GM19025 (cell line): ENCODE measurements around the gene EEF2.
A peak's percentile ranks its signal among the peaks of the same experiment; 100 is the strongest.
"Not testable (repeated sequence)": the region's sequence is repeated elsewhere in the genome, so short reads cannot be mapped to it uniquely, and the experiment has no call there.

Experiments
- ATAC-seq: cut with Tn5 transposase; IDR thresholded peaks from one replicate; pipeline ENCODE4 v1.9.1; 2021; ENCODE audit warnings: mild to moderate bottlenecking, low read depth, moderate library complexity; ENCODE audit not compliant: unreplicated experiment

Gene EEF2

GRCh38 chr19:3970808-3971598 is 14.3 kb downstream of the EEF2 start, which contains the start of gene DAPK3:
DAPK3 (minus strand) TSS chr19:3971099; CDS start chr19:3969735, 1,364 bp downstream.
- ATAC-seq: peak; percentile 95

- no peak for ATAC-seq
Observed at GRCh38 chr19:3970313-3970807, 14.9 kb downstream of the EEF2 start.

GRCh38 chr19:3969435-3970312 is 15.6 kb downstream of the EEF2 start:
- ATAC-seq: no peak

- no peak for ATAC-seq
Observed at GRCh38 chr19:3968556-3969434, 16.5 kb downstream of the EEF2 start.

- ATAC-seq: not testable (repeated sequence)
Observed at GRCh38 chr19:3967983-3968382, 17.3 kb downstream of the EEF2 start.

GRCh38 chr19:3966051-3967017 is 18.9 kb downstream of the EEF2 start:
- no peak for ATAC-seq

GRCh38 chr19:3964256-3965194 is 20.7 kb downstream of the EEF2 start:
- no peak for ATAC-seq

GRCh38 chr19:3963458-3964255 is 21.6 kb downstream of the EEF2 start:
- ATAC-seq: no peak

- no peak for ATAC-seq
Observed at GRCh38 chr19:3961007-3961406, 24.3 kb downstream of the EEF2 start.

GRCh38 chr19:3959766-3960131 is 25.5 kb downstream of the EEF2 start:
- ATAC-seq: no peak

- ATAC-seq: no peak
Observed at GRCh38 chr19:3958836-3959765, 26.2 kb downstream of the EEF2 start.

GRCh38 chr19:3955688-3956087 is 29.6 kb downstream of the EEF2 start:
- ATAC-seq: no peak

GRCh38 chr19:3955276-3955675 is 30.0 kb downstream of the EEF2 start:
- ATAC-seq: not testable (repeated sequence)

- ATAC-seq: no peak
Observed at GRCh38 chr19:3954107-3954506, 31.2 kb downstream of the EEF2 start.

- not testable (repeated sequence) for ATAC-seq
Observed at GRCh38 chr19:3952755-3953276, 32.4 kb downstream of the EEF2 start.
